Testis (tissue), 2 donors: Measurements from ENCODE around the gene ADGRG3.

Source experiments
- CTCF ChIP-seq, 3 experiments: fragments of 450-650 bp in 2 of 3; fragments of 200-600 bp in 1 of 3; sonication (generic) in 1 of 3; IDR thresholded peaks; one replicate each; pipeline ENCODE4 v1.5.1; 2016 to 2019; ENCODE audit warnings: antibody characterized with exemption in 3 of 3, mild to moderate bottlenecking in 2 of 3, moderate library complexity in 1 of 3
- POLR2A ChIP-seq: fragments of 450-650 bp; IDR thresholded peaks from one replicate; pipeline ENCODE4 v1.6.1; 2017; ENCODE audit warnings: antibody characterized with exemption, mild to moderate bottlenecking, moderate library complexity

- TF ChIP-seq CTCF (IDR thresholded peaks at IDR 0.05) (no peak), POLR2A (no peak)
Observed at GRCh38 chr16:57651344-57652333, 16.5 kb upstream of the ADGRG3 start.
